Measurements from ENCODE around the gene CDKN1C. TPM values are rescaled to one million over a fixed set of nuclear protein-coding genes. Genes with fewer than 3 reads are reported as not detected.

CDKN1C gene
- total and polyA plus RNA-seq, 2 donors (not counting 1 experiment from before 2014, with no cell fraction given), result 8.6 to 31.5 TPM

DNA sequence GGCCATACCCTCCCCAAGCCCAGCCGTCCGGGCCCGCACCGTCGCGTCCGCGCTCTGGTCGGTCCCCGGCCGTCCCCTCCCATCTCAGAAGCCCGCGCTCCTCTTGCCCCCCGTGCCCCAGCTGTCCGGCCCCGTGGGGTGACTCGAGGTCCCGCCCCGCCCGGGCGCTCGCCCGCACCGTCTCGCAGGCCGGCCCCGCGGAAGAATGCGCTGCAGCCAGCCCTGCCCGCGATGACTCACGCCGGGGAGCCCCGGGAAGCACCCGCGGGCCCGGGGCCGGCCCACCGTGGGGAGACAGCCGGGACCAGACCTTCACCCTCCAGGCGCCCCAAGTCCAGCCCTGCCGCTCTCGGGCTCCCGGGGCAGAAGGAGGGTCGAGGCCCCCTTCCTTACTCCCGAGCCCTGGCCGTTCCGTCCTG, 44.0 kb upstream of the CDKN1C start:
- Histone ChIP-seq H3K4me3 (replicated peaks in 1 of 4; ENCODE audit: control extremely low read depth in 1 of 4, insufficient read depth in 1 of 4, low read depth in 3 of 4, low read length in 4 of 4) (peak overlapping the region; percentile 20 to 81 (median 34)), H3K9ac (ENCODE audit: insufficient read depth, low read length) (peak overlapping the region; percentile 59), H3K4me1 (ENCODE audit: control insufficient read depth, extremely low read depth, insufficient read depth, low read length) (peaks cover 12% of the 10 kb centered on the region), H3K27ac (ENCODE audit: insufficient read depth, low read length) (peak overlapping the region; percentile 94), H3K4me2 (ENCODE audit: extremely low read depth, insufficient read depth, low read length) (peak overlapping the region; percentile 68), H3K79me2 (ENCODE audit: control insufficient read depth, insufficient read depth, low read length) (peaks cover 26% of the 10 kb centered on the region), H3K9me3 (ENCODE audit: control insufficient read depth, insufficient read depth, low read depth, low read length) (no peaks in the 10 kb centered on the region), H3K27me3 (ENCODE audit: control insufficient read depth, insufficient read depth, low read length) (no peaks in the 10 kb centered on the region), H3K36me3 (ENCODE audit: control insufficient read depth, insufficient read depth, low read length) (no peaks in the 10 kb centered on the region), H4K20me1 (ENCODE audit: control insufficient read depth, extremely low read depth, insufficient read depth, low read length) (no peaks in the 10 kb centered on the region), H2AFZ (ENCODE audit: low read length) (no peak overlapping the region)
- DNase-seq (ENCODE audit: low read depth in 2 of 2), result peak; percentile 77
- no peak for TF ChIP-seq EZH2 (IDR thresholded peaks at IDR 0.05; ENCODE audit: low read length, missing control alignments)
- TF ChIP-seq, protein P1, sequence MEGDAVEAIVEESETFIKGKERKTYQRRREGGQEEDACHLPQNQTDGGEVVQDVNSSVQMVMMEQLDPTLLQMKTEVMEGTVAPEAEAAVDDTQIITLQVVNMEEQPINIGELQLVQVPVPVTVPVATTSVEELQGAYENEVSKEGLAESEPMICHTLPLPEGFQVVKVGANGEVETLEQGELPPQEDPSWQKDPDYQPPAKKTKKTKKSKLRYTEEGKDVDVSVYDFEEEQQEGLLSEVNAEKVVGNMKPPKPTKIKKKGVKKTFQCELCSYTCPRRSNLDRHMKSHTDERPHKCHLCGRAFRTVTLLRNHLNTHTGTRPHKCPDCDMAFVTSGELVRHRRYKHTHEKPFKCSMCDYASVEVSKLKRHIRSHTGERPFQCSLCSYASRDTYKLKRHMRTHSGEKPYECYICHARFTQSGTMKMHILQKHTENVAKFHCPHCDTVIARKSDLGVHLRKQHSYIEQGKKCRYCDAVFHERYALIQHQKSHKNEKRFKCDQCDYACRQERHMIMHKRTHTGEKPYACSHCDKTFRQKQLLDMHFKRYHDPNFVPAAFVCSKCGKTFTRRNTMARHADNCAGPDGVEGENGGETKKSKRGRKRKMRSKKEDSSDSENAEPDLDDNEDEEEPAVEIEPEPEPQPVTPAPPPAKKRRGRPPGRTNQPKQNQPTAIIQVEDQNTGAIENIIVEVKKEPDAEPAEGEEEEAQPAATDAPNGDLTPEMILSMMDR (conservative IDR thresholded peaks at IDR 0.05 in 1 of 2, IDR thresholded peaks at IDR 0.05 in 1 of 2; ENCODE audit: low read depth in 1 of 2, low read length in 2 of 2), result no peak

DNA sequence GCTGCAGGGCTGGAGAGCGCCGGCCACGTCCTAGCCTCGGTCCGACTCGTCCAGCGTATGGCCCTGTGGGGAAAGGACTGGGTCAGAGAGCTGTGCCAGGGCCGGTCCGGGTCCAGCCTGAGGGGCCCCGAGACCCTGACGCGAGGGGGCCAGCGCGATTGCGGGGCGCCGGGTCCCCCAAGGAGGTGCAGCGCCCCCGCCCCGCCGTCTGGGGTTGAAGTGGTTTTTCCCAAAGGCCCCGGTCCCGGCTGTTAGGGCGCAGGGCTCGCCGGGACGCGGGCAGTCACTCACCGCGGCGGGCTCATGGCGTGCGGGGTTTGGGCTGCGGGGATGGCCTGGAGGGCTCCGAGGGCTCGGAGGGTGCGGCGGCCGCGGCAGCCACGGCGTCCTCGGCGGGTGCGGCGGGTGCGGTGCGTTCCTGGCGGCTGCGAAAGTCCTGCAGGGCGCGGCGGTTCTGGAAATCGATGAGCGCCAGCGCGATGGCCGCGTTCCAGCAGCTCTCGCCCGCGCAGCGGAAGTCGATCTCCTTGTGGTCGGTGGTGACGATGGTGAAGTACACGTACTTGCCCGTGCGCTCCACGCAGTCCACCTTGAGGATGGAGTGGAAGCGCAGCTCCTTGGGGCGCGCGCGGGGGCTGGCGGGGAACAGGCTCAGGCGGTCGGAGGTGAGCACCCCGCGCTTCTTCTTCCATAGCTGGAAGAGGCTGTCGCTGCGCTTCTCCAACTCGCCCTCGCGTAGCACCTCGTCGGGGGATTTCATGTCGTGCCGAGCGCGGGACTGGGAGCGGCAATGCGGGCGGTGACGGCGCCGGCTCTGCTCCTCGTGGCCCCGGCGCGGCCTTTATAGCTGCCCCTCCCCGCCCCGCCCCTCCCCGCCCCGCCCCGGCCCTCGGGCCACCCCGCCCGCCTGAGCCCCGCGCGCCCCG, 43.3 kb upstream of the CDKN1C start, which contains the start of gene PHLDA2:
PHLDA2 (minus strand) TSS at position 816 of the 926 bp plus-strand sequence; CDS start at position 760, 56 bp downstream.
- peak within 1 kb of the TSS; percentile 79 to 93 (median 85) for H3K4me3 ChIP-seq (replicated peaks in 1 of 4; ENCODE audit: control extremely low read depth in 1 of 4, insufficient read depth in 1 of 4, low read depth in 3 of 4, low read length in 4 of 4)
- peak; percentile 77 to 87 for DNase-seq (ENCODE audit: low read depth in 2 of 2)
- H3K27ac ChIP-seq (ENCODE audit: insufficient read depth, low read length), result peak within 1 kb of the TSS; percentile 94
- no peaks in the 10 kb centered on the region for H4K20me1 ChIP-seq (ENCODE audit: control insufficient read depth, extremely low read depth, insufficient read depth, low read length)
- H3K36me3 ChIP-seq (ENCODE audit: control insufficient read depth, insufficient read depth, low read length), result no peaks in the 10 kb centered on the region
- peaks cover 26% of the 10 kb centered on the region for H3K79me2 ChIP-seq (ENCODE audit: control insufficient read depth, insufficient read depth, low read length)
- no peaks in the 10 kb centered on the region for H3K27me3 ChIP-seq (ENCODE audit: control insufficient read depth, insufficient read depth, low read length)
- peak within 1 kb of the TSS; percentile 13 for H2AFZ ChIP-seq (ENCODE audit: low read length)
- peak within 1 kb of the TSS; percentile 84 for H3K4me2 ChIP-seq (ENCODE audit: extremely low read depth, insufficient read depth, low read length)
- peaks cover 12% of the 10 kb centered on the region for H3K4me1 ChIP-seq (ENCODE audit: control insufficient read depth, extremely low read depth, insufficient read depth, low read length)
- H3K9me3 ChIP-seq (ENCODE audit: control insufficient read depth, insufficient read depth, low read depth, low read length), result no peaks in the 10 kb centered on the region
- TF ChIP-seq, protein P1 (conservative IDR thresholded peaks at IDR 0.05 in 1 of 2, IDR thresholded peaks at IDR 0.05 in 1 of 2; ENCODE audit: low read depth in 1 of 2, low read length in 2 of 2), result no peak
- no peak for TF ChIP-seq EZH2 (IDR thresholded peaks at IDR 0.05; ENCODE audit: low read length, missing control alignments)
- peak within 1 kb of the TSS; percentile 93 for H3K9ac ChIP-seq (ENCODE audit: insufficient read depth, low read length)

DNA sequence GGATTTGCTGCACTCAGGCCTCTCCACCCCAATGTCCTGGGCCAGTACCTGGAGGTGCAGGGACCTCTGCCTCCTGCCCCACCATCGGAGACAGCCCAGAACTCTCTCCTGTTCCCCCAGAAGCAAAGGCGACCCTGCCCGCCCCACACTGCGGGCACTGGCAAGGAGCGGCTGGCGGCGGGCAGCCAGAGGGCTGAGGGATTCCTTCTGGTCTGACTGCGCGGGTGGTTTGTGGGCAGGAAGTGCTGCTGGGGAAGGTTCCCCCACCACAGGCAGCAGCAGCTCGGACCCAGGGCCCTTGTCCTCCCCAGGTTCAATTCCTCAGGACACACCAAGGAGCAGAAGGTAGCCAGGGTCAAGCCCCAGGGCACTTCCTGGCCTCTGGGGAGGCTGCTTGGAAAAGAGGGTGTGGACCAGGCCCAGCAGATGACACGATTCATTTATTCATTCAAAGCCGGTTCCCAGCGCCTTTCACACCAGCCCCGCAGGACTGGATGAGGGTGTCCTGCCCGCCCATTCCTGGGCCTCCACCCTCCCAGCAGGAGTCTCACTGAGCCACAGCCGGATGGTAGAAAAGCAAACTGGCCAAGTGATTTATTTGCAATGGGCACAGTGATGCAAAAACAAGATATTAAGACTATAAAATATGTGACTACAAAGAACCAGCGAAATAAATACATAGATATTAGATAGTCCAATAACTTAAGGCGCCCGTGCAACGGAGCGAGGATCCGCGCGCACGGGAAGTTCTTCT, 42.5 kb upstream of the CDKN1C start:
- Histone ChIP-seq H3K4me2 (ENCODE audit: extremely low read depth, insufficient read depth, low read length) (peak overlapping the region; percentile 84), H3K9ac (ENCODE audit: insufficient read depth, low read length) (peak overlapping the region; percentile 93), H2AFZ (ENCODE audit: low read length) (no peak overlapping the region), H4K20me1 (ENCODE audit: control insufficient read depth, extremely low read depth, insufficient read depth, low read length) (no peaks in the 10 kb centered on the region), H3K4me1 (ENCODE audit: control insufficient read depth, extremely low read depth, insufficient read depth, low read length) (peaks cover 11% of the 10 kb centered on the region), H3K27ac (ENCODE audit: insufficient read depth, low read length) (peak overlapping the region; percentile 94), H3K9me3 (ENCODE audit: control insufficient read depth, insufficient read depth, low read depth, low read length) (no peaks in the 10 kb centered on the region), H3K4me3 (replicated peaks in 1 of 4; ENCODE audit: control extremely low read depth in 1 of 4, insufficient read depth in 1 of 4, low read depth in 3 of 4, low read length in 4 of 4) (peak overlapping the region; percentile 79 to 93 (median 85)), H3K36me3 (ENCODE audit: control insufficient read depth, insufficient read depth, low read length) (no peaks in the 10 kb centered on the region), H3K27me3 (ENCODE audit: control insufficient read depth, insufficient read depth, low read length) (no peaks in the 10 kb centered on the region), H3K79me2 (ENCODE audit: control insufficient read depth, insufficient read depth, low read length) (peaks cover 26% of the 10 kb centered on the region)
- no peak for TF ChIP-seq EZH2 (IDR thresholded peaks at IDR 0.05; ENCODE audit: low read length, missing control alignments)
- TF ChIP-seq, protein P1 (conservative IDR thresholded peaks at IDR 0.05 in 1 of 2, IDR thresholded peaks at IDR 0.05 in 1 of 2; ENCODE audit: low read depth in 1 of 2, low read length in 2 of 2), result peak in 1 of 2 donors; percentile 13
- DNase-seq (ENCODE audit: low read depth in 2 of 2), result peak; percentile 48 to 51

All from fibroblast of lung (primary cell).